Activated CD8-positive, alpha-beta memory T cell treated with anti-CD3 and anti-CD28 coated beads, Interleukin-2, amount 10 ng/mL, durations not matched to agents 7 days and 5 days (primary cell): Measurements from ENCODE around the gene MAP3K5. TPM values are rescaled to one million over a fixed set of nuclear protein-coding genes. Genes with fewer than 3 reads are reported as not detected.

Experiments used
- ATAC-seq: fragments of 150-1000 bp; cut with Tn5 transposase; one replicate; pipeline ENCODE4 v1.10.0; 2021; ENCODE audit warnings: moderate library complexity
- CTCF ChIA-PET: fragments of 350-600 bp; sonication (Branson Sonifier 250); formaldehyde crosslinking; loops from one replicate; lab custom pipeline; 2021; ENCODE audit warnings: antibody characterized with exemption; lab: Charles Lee
- DNase-seq: peaks from one replicate; pipeline ENCODE4 v3.0.0-alpha.2; 2020
- H3K27ac Mint-ChIP-seq: one replicate; pipeline ENCODE4 v1.8.0; 2021; ENCODE audit warnings: mild to moderate bottlenecking, mixed read lengths
- H3K27me3 Mint-ChIP-seq: one replicate; pipeline ENCODE4 v1.8.0; 2021; ENCODE audit warnings: mixed read lengths
- H3K36me3 Mint-ChIP-seq: one replicate; pipeline ENCODE4 v1.8.0; 2021; ENCODE audit warnings: mild to moderate bottlenecking, mixed read lengths
- H3K4me1 Mint-ChIP-seq: one replicate; pipeline ENCODE4 v1.8.0; 2021; ENCODE audit warnings: mixed read lengths
- H3K4me3 Mint-ChIP-seq: one replicate; pipeline ENCODE4 v1.8.0; 2021; ENCODE audit warnings: mild to moderate bottlenecking, moderate library complexity, mixed read lengths
- H3K9me3 Mint-ChIP-seq: one replicate; pipeline ENCODE4 v1.8.0; 2022; ENCODE audit warnings: low read depth, mixed read lengths
- total RNA-seq, 2 experiments: library from RNA; stranded (reverse); gene quantifications; one replicate each; pipeline ENCODE4 v1.2.3, GENCODE V29; 2021

The MAP3K5 gene
- total RNA-seq, 2 experiments from 2014 or later, result 18.3 to 21.7 TPM

DNA sequence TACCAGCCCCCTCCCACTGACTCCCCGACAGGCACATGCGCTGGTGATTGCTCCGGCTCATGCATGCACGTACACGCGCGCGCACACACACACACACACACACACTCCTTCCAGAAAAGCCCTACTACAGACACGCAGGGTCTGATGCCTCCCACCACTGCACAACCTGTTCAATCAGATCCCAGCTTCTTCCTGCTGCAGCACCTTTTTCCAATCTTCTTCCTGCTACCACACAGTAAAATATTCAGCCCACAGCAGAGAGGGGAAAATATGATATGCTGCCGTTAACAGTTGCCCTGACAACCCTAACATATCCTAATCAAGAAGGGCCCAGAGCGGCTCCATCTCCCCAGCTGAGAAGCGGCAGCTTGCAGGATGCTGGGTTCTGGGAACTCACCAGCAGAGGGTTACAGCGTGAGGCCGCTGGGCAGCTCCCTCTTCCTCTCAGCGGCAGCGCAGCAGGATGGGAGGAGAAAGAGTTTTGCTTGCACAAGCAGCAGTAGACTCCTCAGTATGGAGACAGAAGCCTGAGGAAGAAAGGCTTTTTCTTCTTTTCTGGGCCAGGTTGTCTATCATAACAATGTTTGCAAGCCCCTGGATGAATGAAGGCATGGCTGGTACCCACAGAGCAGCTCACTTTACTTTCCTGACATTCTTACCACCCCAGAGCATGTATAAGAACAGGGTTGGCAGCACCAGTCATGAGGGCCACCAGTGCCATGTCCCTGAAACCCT, 265.9 kb downstream of the MAP3K5 start:
- peak; percentile 66 for DNase-seq
- Mint-ChIP-seq H3K4me1 (peaks cover 19% of the 10 kb centered on the region), H3K9me3 (no peaks in the 10 kb centered on the region), H3K4me3 (no peak overlapping the region), H3K27ac (no peak overlapping the region), H3K27me3 (peaks cover 29% of the 10 kb centered on the region), H3K36me3 (peaks cover 2% of the 10 kb centered on the region)
- ATAC-seq, result peak; percentile 93
- CTCF ChIA-PET, result interaction anchor here (1.2 to 2.4 kb wide), 4 partner anchors 19 to 26 kb away, joined by 3 to 15 read pairs (median 4); partner anchors contain the start of gene MAP7

DNA sequence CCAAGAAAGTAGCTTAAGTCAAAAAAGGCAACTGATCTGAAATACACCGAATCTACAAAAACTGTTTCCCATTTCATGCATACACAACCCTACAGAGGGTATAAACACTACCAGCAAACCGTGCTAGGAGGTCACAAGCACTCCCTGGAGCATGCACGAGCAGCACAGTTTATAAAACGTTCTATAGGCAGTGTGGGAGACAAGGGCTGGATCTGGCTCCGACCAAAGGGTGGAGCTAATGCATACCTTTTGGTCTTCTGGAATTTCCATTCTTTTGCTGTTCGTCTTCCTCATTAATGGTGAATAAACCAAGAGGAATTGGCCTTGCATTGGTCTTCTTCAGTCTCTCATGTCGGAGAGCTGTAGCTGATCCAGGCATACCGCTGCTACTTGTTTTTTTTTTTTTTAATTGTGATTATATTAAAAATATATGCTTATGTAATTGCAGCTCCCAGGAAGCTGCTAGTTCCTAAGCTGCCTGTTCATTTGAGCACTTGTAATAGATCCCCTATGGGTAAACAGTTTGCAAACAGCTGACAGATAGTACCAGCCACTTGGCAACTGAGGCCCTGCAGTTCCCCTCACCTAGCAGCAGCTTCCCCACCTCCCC, 266.6 kb downstream of the MAP3K5 start:
- no peak for ATAC-seq
- Mint-ChIP-seq H3K36me3 (peaks cover 2% of the 10 kb centered on the region), H3K27me3 (peaks cover 33% of the 10 kb centered on the region), H3K4me1 (peaks cover 19% of the 10 kb centered on the region), H3K4me3 (no peak overlapping the region), H3K9me3 (no peaks in the 10 kb centered on the region), H3K27ac (no peak overlapping the region)
- CTCF ChIA-PET, result interaction anchor here (1.3 to 2.4 kb wide), 3 partner anchors 19 to 24 kb away, joined by 3 to 15 read pairs (median 3); partner anchors contain the start of gene MAP7
- no peak for DNase-seq

DNA sequence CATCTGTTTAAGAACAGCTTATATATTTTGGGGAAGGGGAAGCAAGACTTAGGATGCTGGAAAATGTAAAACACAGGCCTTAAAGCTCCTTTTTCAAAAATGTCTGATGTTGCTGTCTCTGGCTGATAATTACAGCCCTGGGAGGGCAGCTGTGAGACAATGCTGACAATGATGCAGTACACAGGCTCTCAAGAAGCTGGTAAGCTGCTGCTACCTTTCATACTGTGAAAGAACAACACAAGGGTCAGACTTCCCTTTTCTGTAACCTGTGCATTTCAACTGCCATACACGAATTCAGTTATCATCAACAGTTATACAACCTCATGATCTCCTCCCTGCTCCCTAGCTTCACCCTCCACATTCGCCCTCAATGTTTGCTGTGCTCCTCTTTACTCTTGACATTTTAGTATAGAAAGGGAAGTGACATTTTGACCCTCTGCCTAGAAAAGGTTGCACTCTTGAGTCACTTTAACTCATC, 267.3 kb downstream of the MAP3K5 start:
- no peaks in the 10 kb centered on the region for H3K9me3 Mint-ChIP-seq
- CTCF ChIA-PET, result interaction anchor here (1.3 to 2.4 kb wide), 2 partner anchors 20 to 25 kb away, joined by 3 to 15 read pairs; partner anchors contain the start of gene MAP7
- peaks cover 2% of the 10 kb centered on the region for H3K36me3 Mint-ChIP-seq
- no peak overlapping the region for H3K27ac Mint-ChIP-seq
- ATAC-seq (no peak), DNase-seq (no peak)
- no peak overlapping the region for H3K4me3 Mint-ChIP-seq
- H3K4me1 Mint-ChIP-seq, result peaks cover 19% of the 10 kb centered on the region
- H3K27me3 Mint-ChIP-seq, result peaks cover 38% of the 10 kb centered on the region

DNA sequence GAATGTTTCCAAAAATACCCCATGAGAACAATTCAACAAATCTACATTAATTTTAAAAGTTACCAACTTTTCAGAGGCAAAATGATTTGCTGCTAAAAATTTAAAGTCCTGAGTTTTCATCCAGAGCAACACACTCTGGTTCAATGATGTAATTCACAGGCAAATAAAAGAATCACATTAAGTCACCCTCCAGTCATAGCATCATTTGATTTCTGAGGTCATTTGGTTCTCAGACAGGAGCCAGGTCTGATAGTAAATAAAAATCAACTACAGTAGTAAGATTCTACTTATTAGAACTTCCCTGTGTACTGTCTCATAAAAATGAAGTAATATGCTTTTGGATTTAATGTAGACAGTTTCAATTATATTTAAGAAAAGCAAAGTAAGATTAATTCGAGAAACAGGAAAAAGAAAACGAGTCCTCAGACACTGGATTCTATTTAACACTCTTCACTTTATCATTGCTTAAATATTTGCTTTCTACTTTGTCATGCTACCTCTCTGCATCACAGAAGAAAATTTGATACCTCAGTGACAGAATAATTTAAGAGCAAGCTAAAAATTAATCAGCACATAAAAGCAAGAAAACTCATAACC, 267.8 kb downstream of the MAP3K5 start:
- Mint-ChIP-seq H3K27me3 (peaks cover 39% of the 10 kb centered on the region), H3K9me3 (no peaks in the 10 kb centered on the region), H3K4me3 (no peak overlapping the region), H3K27ac (no peak overlapping the region), H3K4me1 (peaks cover 19% of the 10 kb centered on the region), H3K36me3 (peaks cover 2% of the 10 kb centered on the region)
- CTCF ChIA-PET, result interaction anchor here (2.4 kb wide), 1 partner anchor 25 kb away, joined by 15 read pairs; the partner anchor contains the start of gene MAP7
- ATAC-seq (no peak), DNase-seq (no peak)

DNA sequence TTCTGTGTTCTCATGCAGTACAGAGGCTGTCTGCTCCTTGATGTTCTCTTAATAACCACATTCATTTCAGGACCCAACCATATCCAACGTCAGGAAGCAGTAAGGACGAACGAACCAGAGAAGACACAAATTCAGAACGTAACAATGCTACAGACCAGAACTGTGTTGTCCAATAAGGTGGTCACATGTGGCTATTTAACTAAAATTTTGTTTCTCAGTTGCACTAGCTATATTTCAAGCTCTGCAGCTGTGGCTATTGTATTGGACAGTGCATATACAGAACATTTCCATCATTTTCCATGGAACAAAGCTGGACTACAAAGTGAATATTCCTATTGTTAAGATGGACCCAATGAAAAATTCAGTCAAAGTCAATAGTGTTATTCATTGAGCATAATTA, 269.1 kb downstream of the MAP3K5 start:
- H3K9me3 Mint-ChIP-seq, result no peaks in the 10 kb centered on the region
- ATAC-seq, result no peak
- peaks cover 19% of the 10 kb centered on the region for H3K4me1 Mint-ChIP-seq
- H3K4me3 Mint-ChIP-seq, result no peak overlapping the region
- no peak overlapping the region for H3K27ac Mint-ChIP-seq
- H3K27me3 Mint-ChIP-seq, result peaks cover 41% of the 10 kb centered on the region
- H3K36me3 Mint-ChIP-seq, result peaks cover 2% of the 10 kb centered on the region
- DNase-seq, result no peak
- CTCF ChIA-PET, result no interaction called here

DNA sequence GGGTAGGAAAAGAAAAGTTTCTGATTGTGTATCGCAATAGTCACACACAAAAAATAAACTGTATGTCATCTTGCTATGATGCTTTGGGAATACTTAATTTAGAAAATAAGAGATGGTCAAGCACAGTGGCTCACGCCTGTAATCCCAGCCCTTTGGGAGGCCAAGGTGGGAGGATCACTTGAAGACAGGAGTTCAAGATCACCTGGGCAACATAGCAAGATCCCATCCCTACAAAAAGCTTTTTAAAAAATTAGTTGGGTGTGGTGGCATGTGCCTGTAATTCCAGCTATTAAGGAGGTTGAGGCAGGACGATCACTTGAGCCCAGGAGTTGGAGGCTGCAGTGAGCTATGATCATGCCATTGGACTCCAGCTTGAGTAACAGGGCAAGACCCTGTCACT, 269.6 kb downstream of the MAP3K5 start:
- Mint-ChIP-seq H3K27ac (no peak overlapping the region), H3K27me3 (peaks cover 38% of the 10 kb centered on the region), H3K4me1 (peaks cover 19% of the 10 kb centered on the region), H3K4me3 (no peak overlapping the region), H3K36me3 (peaks cover 2% of the 10 kb centered on the region), H3K9me3 (no peaks in the 10 kb centered on the region)
- CTCF ChIA-PET, result no interaction called here
- DNase-seq, result no peak
- no peak for ATAC-seq

DNA sequence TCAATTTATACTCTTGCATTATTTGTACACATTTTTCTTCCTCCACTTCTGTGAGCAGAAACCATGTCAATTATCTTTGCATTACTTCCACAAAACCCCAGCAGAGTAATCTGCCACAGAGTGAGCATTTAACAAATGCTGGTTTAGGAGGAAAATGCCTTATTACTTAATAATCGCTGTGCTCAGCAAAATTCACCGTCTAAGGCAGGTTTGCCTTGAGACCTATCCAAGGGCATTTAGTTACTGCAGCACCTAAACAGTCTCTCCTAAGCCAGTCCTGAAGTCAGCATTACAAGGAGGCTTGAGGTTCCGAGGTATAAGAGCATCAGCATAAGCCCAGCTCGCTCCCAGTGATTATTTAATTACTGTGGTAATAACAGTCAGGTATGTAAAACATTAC, 270.4 kb downstream of the MAP3K5 start:
- CTCF ChIA-PET, result no interaction called here
- DNase-seq, result no peak
- no peak overlapping the region for H3K27ac Mint-ChIP-seq
- no peak for ATAC-seq
- no peak overlapping the region for H3K4me3 Mint-ChIP-seq
- no peaks in the 10 kb centered on the region for H3K9me3 Mint-ChIP-seq
- peaks cover 2% of the 10 kb centered on the region for H3K36me3 Mint-ChIP-seq
- peaks cover 32% of the 10 kb centered on the region for H3K27me3 Mint-ChIP-seq
- peaks cover 15% of the 10 kb centered on the region for H3K4me1 Mint-ChIP-seq

DNA sequence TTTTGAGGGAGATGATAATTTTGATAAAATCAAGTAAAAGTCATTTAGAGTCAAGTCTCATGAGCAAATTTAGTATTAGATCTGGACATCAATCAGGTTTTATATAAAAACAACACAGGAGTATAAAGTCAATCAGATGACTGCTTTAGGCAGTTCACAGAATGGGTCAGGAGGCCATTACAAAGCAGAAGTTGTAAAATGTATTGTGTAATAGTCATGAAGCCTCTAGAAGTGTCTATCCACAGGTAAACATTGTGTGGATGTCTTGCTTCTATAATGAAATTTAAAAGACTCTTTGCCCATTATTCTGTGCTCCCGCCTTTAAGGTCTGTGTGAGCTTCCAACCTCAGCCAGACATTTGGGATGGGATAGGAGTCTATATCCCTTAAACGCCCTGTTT, 270.9 kb downstream of the MAP3K5 start:
- Mint-ChIP-seq H3K27ac (no peak overlapping the region), H3K4me1 (peaks cover 11% of the 10 kb centered on the region), H3K27me3 (peaks cover 28% of the 10 kb centered on the region), H3K4me3 (no peak overlapping the region), H3K36me3 (peaks cover 2% of the 10 kb centered on the region), H3K9me3 (no peaks in the 10 kb centered on the region)
- no peak for ATAC-seq
- no peak for DNase-seq
- CTCF ChIA-PET, result no interaction called here

DNA sequence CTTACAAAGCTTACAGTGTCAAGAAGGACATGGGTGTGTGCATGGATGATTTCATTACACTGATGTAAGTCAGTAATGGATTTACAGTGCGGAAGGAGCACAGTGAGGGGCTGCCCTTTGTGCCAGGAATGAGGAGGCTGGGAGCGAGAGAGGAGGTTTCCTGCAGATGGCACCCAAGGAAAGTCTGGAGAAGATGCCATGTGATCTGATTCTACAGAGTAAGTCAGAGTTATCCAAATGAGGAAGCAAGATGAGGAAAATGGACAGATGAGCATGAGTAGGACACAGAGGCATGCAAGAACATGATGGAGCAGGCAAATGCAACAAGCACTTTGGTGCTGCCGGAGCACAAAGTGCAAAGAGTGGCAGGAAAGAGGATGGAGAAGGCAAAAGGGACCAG, 271.8 kb downstream of the MAP3K5 start:
- ATAC-seq (no peak), DNase-seq (no peak)
- H3K27ac Mint-ChIP-seq, result no peak overlapping the region
- H3K4me3 Mint-ChIP-seq, result no peak overlapping the region
- no peaks in the 10 kb centered on the region for H3K9me3 Mint-ChIP-seq
- H3K36me3 Mint-ChIP-seq, result peaks cover 2% of the 10 kb centered on the region
- H3K4me1 Mint-ChIP-seq, result peaks cover 4% of the 10 kb centered on the region
- peaks cover 26% of the 10 kb centered on the region for H3K27me3 Mint-ChIP-seq
- CTCF ChIA-PET, result no interaction called here

DNA sequence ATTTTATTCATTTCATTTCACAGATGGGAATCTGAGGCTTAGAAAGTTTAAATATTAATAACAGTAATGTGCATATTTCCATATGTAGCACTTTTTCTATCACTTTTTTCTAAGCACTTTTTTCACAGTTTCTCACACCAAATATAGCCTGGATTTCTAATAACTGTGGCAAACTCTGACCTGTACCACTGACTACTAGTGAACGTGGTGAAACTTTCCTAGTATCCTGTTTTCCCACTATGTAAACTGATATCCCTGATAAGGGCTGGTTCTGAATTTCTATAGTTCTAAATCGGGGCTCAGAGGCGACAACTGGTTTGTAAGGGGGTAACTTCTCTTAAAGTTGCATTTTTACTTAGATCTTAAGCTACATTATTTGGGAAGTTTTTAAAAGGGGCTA, 274.7 kb downstream of the MAP3K5 start:
- H3K9me3 Mint-ChIP-seq, result no peaks in the 10 kb centered on the region
- peaks cover 2% of the 10 kb centered on the region for H3K36me3 Mint-ChIP-seq
- H3K27me3 Mint-ChIP-seq, result peaks cover 22% of the 10 kb centered on the region
- CTCF ChIA-PET, result no interaction called here
- ATAC-seq (no peak), DNase-seq (no peak)
- H3K4me3 Mint-ChIP-seq, result no peak overlapping the region
- H3K27ac Mint-ChIP-seq, result no peak overlapping the region
- no peaks in the 10 kb centered on the region for H3K4me1 Mint-ChIP-seq

DNA sequence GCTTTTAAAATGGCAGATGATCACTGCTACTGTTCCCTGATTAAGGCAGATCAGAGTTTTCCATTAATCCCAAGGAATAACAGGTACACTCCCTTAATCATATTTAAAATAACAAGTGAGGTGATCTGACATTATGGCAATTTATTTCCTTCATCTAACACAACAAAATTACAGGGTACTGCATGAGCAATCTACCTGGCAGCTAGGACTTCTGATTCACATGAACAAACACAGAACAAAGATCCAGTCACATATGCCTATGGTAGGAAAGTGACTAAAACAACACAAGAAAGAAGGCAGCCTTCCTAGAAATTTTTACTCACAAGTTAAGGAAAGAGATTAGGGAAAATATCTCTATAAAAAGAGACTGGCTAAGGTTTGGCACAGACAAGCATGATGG, 275.3 kb downstream of the MAP3K5 start:
- CTCF ChIA-PET, result no interaction called here
- Mint-ChIP-seq H3K4me3 (no peak overlapping the region), H3K27me3 (peaks cover 22% of the 10 kb centered on the region), H3K9me3 (no peaks in the 10 kb centered on the region), H3K36me3 (no peaks in the 10 kb centered on the region), H3K4me1 (no peaks in the 10 kb centered on the region), H3K27ac (no peak overlapping the region)
- DNase-seq, result no peak
- ATAC-seq, result no peak

DNA sequence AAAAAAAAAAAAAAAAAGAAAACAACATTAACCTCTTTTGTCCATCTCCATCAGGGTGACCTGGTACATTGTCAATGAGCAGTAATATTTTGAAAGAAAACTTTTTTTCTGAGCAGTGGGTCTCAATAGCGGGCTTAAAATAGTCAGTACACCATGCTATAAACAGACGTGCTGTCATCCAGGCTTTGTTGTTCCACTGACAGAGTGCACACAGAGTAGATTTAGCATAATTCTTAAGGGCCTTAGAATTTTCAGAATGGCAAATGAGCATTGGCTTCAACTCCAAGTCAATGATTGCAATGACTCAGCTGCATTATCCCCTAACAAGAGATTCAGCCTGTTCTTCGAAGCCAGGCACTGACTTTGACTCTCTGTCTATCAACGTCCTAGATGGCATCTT, 277.7 kb downstream of the MAP3K5 start:
- CTCF ChIA-PET, result no interaction called here
- H3K9me3 Mint-ChIP-seq, result no peaks in the 10 kb centered on the region

DNA sequence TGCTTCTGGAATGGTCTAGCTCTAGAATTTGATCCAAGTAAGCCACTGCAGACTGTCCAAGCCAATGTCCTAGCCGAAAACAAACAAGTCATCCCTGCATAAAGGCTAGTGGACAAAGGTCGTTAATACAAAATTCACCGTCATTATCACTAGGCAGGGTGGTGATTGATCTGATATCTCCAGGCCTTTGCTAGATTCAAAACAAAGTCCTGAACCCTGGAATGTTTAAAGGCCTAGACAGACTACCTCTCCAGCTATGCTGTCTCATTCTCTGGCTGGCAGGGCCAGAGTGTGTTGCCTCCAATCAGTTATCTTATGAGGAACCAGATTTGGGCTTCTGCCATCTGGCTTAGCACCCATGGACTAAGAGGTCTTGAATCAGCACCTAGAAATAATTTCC, 280.4 kb downstream of the MAP3K5 start:
- Mint-ChIP-seq H3K27me3 (peaks cover 8% of the 10 kb centered on the region), H3K4me1 (peaks cover 10% of the 10 kb centered on the region), H3K4me3 (no peak overlapping the region), H3K9me3 (no peaks in the 10 kb centered on the region), H3K27ac (no peak overlapping the region), H3K36me3 (no peaks in the 10 kb centered on the region)
- CTCF ChIA-PET, result interaction anchor here (1.5 kb wide), 1 partner anchor 38 kb away, joined by 3 read pairs; the partner anchor contains the start of gene MAP7
- ATAC-seq, result no peak
- DNase-seq, result no peak

More for the DNA sequence above, 277.7 kb downstream of the MAP3K5 start:
- Mint-ChIP-seq H3K4me3 (no peak overlapping the region), H3K27ac (no peak overlapping the region), H3K4me1 (peaks cover 10% of the 10 kb centered on the region), H3K36me3 (no peaks in the 10 kb centered on the region), H3K27me3 (peaks cover 13% of the 10 kb centered on the region)
- no peak for DNase-seq
- ATAC-seq, result no peak
